GM12891 (cell line): ENCODE measurements around the gene ANO4.
A peak's percentile ranks its signal among the peaks of the same experiment; 100 is the strongest.

ENCODE experiments used
- DNase-seq: peaks from one replicate; pipeline ENCODE4 v3.0.0; 2011; ENCODE audit warnings: low spot score; ENCODE audit not compliant: insufficient read length
- FAIRE-seq: peaks from 2 replicates; lab custom pipeline; 2011; peaks lifted over from hg19 to GRCh38; lab: Jason Lieb, UNC
- PAX5 ChIP-seq: IDR thresholded peaks from 2 replicates; pipeline ENCODE4 v1.6.1; 2011; ENCODE audit warnings: low read length, moderate library complexity, mild to moderate bottlenecking; ENCODE audit not compliant: insufficient read depth, severe bottlenecking
- POLR2A ChIP-seq: IDR thresholded peaks from 2 replicates; pipeline ENCODE4 v1.6.1; 2011; ENCODE audit warnings: low read depth, low read length, control low read depth
- POLR2AphosphoS5 ChIP-seq: IDR thresholded peaks from 2 replicates; pipeline ENCODE4 v1.6.1; 2011; ENCODE audit warnings: low read depth, low read length, control low read depth
- POU2F2 ChIP-seq: IDR thresholded peaks from 2 replicates; pipeline ENCODE4 v1.6.1; 2011; ENCODE audit warnings: low read depth, mild to moderate bottlenecking, control low read depth, low read length, moderate library complexity
- SPI1 ChIP-seq: IDR thresholded peaks from 2 replicates; pipeline ENCODE4 v1.6.1; 2011; ENCODE audit warnings: low read depth, low read length, control low read depth
- TAF1 ChIP-seq: IDR thresholded peaks from 2 replicates; pipeline ENCODE4 v1.6.1; 2011; ENCODE audit warnings: low read depth, low read length, control low read depth

Gene ANO4

GRCh38 chr12:100864366-100864765, 69.8 kb downstream of the ANO4 start:
- FAIRE-seq (no peak), DNase-seq (no peak)
- TF ChIP-seq SPI1 (no peak), POU2F2 (no peak), POLR2A (no peak), TAF1 (no peak)

GRCh38 chr12:100867639-100868393, 73.2 kb downstream of the ANO4 start:
- DNase-seq = no peak
- TF ChIP-seq POLR2A = no peak
- TF ChIP-seq SPI1 = no peak
- TF ChIP-seq POU2F2 = no peak
- no peak for TF ChIP-seq POLR2AphosphoS5
- TF ChIP-seq PAX5 = no peak
- no peak for TF ChIP-seq TAF1
- no peak for FAIRE-seq

- no peak for FAIRE-seq
- DNase-seq = no peak
- TF ChIP-seq POLR2A (no peak), TAF1 (no peak), PAX5 (no peak), POLR2AphosphoS5 (no peak), SPI1 (no peak), POU2F2 (no peak)
Measured at GRCh38 chr12:100868487-100868886, 73.9 kb downstream of the ANO4 start.

- FAIRE-seq (no peak), DNase-seq (no peak)
- TF ChIP-seq TAF1 (no peak), PAX5 (no peak), POLR2AphosphoS5 (no peak), POLR2A (no peak), POU2F2 (no peak), SPI1 (no peak)
Measured at GRCh38 chr12:100871195-100871734, 76.7 kb downstream of the ANO4 start.

GRCh38 chr12:100875156-100875555, 80.6 kb downstream of the ANO4 start:
- FAIRE-seq = no peak
- TF ChIP-seq SPI1 = no peak
- no peak for TF ChIP-seq POLR2AphosphoS5
- TF ChIP-seq POLR2A = no peak
- TF ChIP-seq TAF1 = no peak
- TF ChIP-seq PAX5 = no peak
- no peak for TF ChIP-seq POU2F2
- DNase-seq = no peak

GRCh38 chr12:100875771-100876170, 81.2 kb downstream of the ANO4 start:
- DNase-seq = no peak
- no peak for FAIRE-seq
- TF ChIP-seq PAX5 (no peak), POU2F2 (no peak), POLR2A (no peak), SPI1 (no peak), POLR2AphosphoS5 (no peak), TAF1 (no peak)

- TF ChIP-seq PAX5 = no peak
- TF ChIP-seq SPI1 = no peak
- TF ChIP-seq TAF1 = no peak
- no peak for TF ChIP-seq POLR2A
- TF ChIP-seq POU2F2 = no peak
- no peak for TF ChIP-seq POLR2AphosphoS5
- FAIRE-seq (peak; percentile 47), DNase-seq (peak; percentile 6)
Measured at GRCh38 chr12:100877776-100878175, 83.2 kb downstream of the ANO4 start.

- FAIRE-seq (no peak), DNase-seq (no peak)
- TF ChIP-seq POLR2A (no peak), POU2F2 (no peak), SPI1 (no peak), POLR2AphosphoS5 (no peak), PAX5 (no peak), TAF1 (no peak)
Measured at GRCh38 chr12:100895192-100895591, 100.6 kb downstream of the ANO4 start.

- no peak for DNase-seq
- no peak for TF ChIP-seq POLR2AphosphoS5
- no peak for TF ChIP-seq POU2F2
- TF ChIP-seq TAF1 = no peak
- no peak for TF ChIP-seq SPI1
- no peak for TF ChIP-seq PAX5
- TF ChIP-seq POLR2A = no peak
- FAIRE-seq = no peak
Measured at GRCh38 chr12:100896192-100896591, 101.6 kb downstream of the ANO4 start.

GRCh38 chr12:100897240-100897639, 102.7 kb downstream of the ANO4 start:
- DNase-seq (no peak), FAIRE-seq (no peak)
- TF ChIP-seq PAX5 = no peak
- TF ChIP-seq POLR2AphosphoS5 = no peak
- TF ChIP-seq TAF1 = no peak
- no peak for TF ChIP-seq POU2F2
- TF ChIP-seq SPI1 = no peak
- TF ChIP-seq POLR2A = no peak
